ENCODE results near the gene ADGRB2.

The ADGRB2 gene

DNA sequence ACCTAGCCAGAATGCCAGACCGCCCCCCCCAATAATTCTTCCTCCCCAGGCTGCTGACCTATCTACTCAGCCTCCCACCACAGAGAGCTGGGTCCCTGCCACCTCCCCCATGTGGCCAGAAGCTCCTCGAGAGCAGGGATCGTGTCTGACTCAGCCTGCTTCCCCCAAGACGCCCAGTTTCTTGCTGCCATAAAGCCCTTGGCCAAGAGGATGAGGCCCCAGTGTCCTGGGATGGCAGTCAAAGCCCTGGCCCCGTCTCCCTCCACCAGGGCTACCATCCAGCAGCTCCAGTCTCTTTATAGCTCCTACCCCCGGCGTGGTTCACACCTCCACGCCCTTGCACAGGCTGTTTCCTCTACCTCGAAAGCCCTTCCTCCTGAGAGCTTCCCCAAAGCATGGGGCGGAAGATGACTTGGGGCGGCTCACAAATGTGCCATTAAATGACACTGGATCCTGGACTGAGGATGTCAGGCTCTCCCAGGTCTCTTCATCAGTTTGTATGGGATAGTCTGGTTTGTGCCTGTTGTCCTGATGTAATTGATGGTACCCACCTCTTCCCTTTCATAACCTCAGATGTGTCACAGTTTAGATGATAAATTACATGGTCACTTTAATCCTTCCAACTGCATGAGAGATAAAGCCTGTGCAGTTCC is 13.2 kb downstream of the ADGRB2 start:
- DNase-seq (ENCODE audit: extremely low read depth in 1 of 2, low read depth in 1 of 2) = no peak

DNA sequence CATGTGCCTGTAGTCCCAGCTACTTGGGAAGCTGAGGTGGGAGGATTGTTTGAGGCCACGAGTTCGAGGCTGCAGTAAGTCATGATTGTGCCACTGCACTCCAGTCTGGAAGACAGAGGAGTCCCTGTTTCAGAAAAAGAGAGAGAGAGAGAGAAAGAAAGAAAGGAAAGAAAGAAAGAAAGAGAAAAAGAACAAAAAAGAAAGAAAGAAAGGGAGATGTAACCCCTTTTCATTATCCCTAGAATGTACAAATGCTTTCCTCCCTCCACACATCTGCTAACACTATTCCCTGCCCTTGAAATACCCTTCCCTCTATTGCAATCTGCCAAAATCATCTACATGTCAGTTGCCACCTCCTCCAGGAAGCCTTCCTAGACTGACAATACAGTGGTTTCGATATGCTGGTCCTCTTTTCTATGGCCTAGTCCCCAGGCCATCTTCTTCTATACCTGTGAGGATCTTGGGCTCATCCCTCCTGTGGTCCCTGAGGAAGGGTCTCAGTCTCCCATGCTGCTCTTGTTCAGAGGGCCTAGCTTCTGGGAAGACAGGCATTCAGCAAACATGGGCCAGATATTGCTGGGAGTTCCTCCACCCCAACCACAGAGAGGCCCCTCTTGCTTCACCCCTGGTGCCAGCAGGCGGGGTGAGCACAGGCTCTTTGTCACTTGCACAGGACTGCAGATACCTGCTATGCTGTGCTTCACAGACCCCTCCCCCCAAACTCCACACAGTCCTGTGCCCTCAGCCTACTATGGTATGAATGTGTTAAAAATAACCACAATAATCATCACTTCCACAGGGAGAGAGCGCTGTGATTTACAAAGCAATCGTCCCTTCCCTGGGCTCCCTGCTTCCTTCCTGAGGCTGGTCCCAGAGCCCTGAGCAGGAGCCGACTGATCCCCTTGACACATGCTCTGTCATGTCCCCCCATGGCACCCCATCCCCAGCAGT is 14.1 kb downstream of the ADGRB2 start:
- DNase-seq (ENCODE audit: extremely low read depth in 1 of 2, low read depth in 1 of 2) = no peak

DNA sequence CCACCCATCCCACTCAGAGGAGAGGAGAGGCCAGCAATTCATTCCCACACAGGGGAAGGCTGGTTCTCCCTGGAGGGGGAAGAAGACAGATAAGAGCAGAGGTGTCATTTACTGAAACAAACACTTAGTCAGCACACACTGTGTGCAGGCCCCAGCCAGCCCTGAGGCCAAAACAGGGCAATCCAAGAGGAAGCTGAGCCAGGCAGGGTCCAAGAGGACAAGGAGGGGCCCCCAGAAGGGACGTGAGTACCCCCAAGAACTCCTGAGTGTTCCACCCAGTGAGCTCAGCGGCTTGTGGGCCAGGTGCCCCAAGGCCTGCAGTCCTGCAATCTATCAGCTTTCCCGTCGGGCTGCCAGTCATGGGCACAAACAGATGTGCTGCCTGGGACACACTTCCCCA is 15.8 kb downstream of the ADGRB2 start:
- DNase-seq (ENCODE audit: extremely low read depth in 1 of 2, low read depth in 1 of 2) = no peak

DNA sequence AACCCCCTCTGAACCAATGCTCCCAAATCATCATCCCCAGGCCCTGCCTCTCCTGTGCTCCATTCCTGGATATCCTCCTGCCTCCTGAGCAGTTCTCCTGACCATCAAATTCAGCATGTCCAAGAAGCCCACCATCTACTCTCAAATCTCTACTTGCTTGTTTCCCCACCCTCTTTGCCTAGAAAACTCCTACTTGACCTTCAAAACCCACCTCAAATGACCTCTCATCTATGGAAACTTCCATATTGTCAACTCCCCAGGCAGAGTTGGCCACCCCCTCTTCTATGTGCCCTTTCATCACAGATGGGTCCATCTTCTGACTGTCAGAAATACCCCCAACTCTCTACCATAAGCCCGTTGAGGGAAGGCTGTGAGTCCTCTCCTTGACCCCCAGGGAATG is 16.8 kb downstream of the ADGRB2 start:
- DNase-seq (ENCODE audit: extremely low read depth in 1 of 2, low read depth in 1 of 2) = no peak

DNA sequence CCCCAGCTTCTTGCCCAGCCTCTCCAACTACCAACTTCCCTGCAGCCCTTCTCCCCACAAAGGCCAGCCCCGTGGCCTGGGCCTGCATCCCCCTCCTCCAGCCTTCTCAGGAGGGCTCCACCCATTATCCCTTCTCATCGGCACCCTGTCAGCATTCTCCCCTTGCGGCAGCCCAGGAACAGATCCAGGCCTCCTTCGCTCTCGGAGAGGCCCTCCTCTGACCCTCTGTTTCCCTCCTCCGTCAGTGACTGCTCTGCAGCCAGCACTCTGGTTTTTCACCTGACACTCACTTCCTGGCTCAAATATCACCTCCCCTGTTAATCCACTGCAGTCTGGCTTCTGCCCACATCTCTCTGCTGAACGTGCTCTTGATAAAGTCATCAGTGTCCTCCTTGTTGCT is 17.5 kb downstream of the ADGRB2 start:
- no peak for DNase-seq (ENCODE audit: extremely low read depth in 1 of 2, low read depth in 1 of 2)

DNA sequence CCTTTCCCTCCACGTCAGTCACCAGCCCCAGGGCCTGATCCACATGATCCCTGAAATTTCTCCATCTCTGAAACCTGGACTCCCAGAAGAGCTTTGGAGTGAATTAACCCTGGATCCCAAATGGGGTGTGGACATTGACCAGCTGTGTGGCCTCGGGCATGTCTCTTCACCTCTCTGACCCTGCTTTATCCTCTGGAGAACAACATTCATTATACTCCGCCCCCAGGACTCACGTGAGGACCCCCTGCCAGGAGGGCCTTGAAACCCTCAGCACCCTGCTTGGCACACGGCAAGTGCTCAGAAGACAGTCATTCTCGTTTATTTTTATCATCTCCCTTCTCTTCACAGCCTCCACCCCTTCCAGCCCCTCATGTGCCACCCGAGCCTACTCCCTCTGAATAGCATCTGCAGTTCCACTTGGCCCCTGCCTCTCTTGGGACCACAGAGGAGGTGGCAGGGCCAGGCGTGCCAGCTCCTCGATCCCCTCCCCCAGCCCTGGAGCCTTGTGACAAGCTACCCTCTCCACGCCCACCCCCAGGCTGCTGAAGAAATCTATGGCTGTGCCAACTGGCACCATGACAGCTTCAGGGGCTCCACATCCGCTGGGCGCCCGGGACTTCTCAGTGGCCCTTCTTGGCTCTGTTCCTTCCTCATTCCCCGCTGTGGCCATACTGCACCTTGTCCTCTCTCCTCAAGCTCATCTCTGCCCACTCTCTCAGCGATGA is 18.0 kb downstream of the ADGRB2 start:
- no peak for DNase-seq (ENCODE audit: extremely low read depth in 1 of 2, low read depth in 1 of 2)

DNA sequence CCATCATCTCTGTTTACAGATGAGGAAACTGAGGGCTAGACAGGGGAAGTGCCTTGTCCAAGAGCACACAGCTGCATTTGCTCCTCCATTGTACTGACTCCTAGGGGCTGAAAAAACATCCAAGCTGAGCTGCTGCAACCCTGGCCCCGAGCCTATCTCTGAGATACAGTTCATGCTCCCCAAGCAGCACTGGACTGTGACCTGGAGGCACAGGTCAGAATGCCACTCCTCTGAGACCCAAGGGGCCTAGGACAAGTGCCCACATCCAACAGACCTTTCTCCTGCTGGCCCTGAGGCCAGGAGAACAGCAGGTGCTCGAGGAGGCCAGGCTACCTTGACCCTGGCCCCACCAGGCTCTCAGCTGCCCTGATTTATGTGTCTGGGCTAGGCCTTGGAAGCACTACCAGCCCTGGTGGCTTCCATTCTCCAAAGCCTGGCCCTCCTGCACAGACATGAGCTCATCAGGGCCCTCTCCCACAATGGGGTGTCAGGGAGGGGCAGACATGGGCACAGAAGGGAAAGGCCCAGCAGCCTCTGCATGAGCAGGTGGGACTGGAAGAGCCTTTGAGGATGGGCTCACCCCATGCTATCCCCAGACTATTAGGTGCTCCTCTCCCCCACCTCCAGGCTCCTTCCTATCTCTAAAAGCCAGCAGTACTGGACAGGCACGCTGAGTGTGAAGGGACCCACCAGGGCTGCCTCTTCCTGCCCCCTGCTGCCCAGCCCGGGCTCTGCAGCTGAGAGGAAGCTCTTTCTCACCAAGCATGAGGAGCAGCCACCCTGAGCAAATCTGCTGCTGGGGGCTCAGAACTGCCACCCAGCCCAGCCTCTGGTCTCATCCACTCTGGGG is 18.8 kb downstream of the ADGRB2 start:
- DNase-seq (ENCODE audit: extremely low read depth in 1 of 2, low read depth in 1 of 2) = peak in 1 of 2 donors; percentile 29

DNA sequence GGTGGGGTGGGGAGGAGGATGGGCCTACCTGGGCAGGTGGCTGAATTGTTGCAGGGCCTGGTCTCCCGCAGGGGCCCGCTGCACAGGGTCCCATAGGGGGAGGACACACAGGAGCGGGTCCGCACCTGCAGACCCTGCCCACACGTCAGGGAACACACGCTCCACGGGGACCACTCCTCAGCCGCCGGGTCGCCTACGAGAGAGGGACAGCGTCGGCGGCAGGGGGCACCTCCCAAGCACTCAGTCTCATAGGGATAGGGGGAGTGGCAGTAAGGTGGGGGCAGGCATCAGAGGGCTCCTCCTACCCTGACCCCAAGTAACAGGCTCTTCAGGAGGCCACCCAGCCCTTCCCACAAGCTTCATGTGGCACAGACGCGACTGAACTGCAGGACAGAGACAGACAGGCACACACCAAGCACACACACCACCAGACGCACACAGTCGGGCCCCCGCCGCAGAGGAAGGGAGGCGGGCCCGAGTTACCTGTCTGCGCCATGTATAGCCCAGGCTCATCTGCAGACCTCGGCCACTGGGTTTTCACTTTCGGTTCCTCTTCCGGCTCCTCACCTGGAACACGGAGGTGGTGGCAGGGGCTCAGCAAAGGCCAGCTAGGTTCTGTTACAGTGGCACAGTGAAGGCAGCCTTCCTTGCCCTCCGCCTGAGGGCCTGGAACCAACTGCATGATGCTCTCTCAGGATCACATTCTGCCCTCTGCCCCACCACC is 19.8 kb downstream of the ADGRB2 start:
- no peak for DNase-seq (ENCODE audit: extremely low read depth in 1 of 2, low read depth in 1 of 2)

DNA sequence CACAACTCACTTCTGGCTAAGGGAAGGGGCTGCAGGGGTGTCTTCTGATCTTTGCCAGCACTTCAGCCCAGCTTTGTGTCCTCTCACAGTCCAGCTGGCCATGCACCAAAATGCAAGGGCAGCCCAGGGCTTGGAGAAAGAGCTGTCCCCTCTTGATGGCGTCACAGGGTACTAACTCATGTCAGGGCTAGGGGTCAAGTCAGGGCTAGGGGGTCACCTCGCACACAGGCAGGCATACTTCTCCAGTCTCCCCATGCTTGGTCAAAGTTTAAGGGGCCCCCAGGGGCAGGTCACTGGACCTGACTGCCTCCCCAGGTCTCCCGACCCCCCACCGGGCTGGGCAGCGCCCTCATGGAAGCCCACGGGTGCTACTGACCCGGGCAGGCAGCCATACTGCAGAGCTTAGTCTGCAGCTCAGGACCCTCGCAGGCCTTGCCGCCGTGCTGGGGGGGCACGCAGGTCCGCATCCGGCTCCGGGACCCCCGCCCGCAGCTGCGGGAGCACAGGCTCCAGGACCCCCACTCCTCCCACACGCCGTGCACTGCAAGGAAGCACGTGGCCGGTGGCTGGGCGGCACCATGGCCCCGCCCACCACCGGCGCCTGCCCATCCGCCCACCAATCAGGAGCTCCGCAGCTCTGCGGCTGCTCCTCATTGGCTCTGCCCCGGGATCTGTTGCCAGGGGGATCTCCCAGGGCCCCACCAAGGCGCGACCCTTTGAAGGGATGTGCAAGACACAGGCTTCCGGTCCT is 21.5 kb downstream of the ADGRB2 start:
- no peak for DNase-seq (ENCODE audit: extremely low read depth in 1 of 2, low read depth in 1 of 2)

DNA sequence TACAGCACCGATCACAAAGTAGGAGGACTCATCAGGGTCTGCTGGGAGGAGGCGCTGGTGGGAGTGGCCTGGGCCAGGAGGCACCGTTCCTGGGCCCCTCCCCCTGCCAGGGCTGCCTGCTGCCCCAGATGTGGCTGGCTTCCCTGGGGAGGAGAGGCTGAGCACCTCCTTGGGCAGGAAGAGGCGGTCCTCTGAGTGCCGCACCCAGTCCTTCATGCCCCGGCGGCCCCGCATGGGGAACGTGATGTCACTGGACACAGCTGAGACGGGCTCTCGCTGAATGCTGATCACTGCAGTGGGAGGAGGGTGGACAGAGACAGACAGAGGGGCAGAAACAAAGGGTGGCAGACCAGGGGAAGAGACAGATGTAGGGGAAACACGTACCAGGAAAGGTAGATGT is 24.8 kb downstream of the ADGRB2 start:
- DNase-seq (ENCODE audit: extremely low read depth in 1 of 2, low read depth in 1 of 2) = peak in 1 of 2 donors; percentile 47

DNA sequence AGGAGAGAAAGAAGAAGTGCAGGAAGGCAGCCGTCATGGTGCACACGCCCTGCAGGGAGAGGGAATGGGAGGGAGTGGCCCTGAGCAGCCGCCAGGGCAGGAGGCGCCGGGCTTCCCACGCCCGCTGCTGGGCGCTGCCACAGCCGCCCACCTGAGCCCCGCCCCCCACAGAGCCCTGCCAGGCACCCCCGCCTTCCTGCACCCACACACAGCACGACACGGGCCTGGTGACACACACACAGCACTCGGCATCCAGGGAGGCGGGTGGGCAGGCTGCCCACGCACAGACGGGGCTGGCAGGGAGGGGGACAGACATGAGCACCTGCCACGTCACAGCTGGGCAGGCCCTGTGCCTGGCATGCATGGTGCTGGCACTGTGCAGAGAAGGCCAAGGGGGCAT is 27.5 kb downstream of the ADGRB2 start:
- no peak for DNase-seq (ENCODE audit: extremely low read depth in 1 of 2, low read depth in 1 of 2)

DNA sequence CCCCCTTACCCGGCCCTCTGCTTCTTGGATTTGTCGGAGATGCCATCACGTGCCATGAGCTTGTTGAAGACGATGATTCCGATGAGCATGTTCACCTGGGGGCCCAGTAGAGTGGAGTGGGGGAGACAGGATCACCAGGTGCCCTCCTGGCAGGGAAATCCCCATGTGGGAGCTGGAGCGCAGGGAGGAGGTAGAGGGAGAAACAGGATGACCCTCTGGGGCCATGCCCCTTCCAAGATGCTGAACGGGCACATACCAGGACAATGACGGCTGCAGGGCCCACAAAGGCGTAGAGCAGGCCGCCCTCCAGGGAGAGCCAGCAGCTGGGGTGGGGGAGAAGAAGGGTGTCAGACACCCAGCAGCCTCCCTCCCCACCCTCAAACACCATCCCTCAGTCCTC is 28.6 kb downstream of the ADGRB2 start:
- DNase-seq (ENCODE audit: extremely low read depth in 1 of 2, low read depth in 1 of 2) = no peak

DNA sequence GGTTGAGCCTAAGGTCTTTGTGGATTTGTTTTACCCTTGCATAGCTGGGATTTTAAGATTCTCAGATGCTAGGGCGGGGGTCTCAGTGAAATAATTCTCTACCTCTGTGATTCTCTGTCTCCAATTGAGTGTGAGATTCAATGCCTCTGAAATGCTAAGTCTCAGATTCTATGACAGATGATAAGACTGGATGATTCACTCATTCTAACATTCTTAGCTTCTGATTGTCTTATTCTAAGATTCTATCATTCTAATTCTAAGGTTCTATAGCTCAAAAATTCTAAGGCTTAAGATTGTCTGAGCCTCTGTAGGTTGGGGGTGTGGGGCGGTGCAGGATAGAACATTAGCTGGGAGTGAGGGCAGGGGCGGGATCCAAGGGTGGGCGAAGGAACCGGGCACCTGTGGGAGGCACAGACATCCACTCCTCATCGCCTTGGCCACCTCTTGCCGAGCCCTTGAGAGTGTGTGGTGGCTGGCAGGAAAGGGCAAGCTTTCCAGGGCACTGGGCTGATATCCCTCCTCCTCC is 29.5 kb downstream of the ADGRB2 start:
- DNase-seq (ENCODE audit: extremely low read depth in 1 of 2, low read depth in 1 of 2) = no peak

DNA sequence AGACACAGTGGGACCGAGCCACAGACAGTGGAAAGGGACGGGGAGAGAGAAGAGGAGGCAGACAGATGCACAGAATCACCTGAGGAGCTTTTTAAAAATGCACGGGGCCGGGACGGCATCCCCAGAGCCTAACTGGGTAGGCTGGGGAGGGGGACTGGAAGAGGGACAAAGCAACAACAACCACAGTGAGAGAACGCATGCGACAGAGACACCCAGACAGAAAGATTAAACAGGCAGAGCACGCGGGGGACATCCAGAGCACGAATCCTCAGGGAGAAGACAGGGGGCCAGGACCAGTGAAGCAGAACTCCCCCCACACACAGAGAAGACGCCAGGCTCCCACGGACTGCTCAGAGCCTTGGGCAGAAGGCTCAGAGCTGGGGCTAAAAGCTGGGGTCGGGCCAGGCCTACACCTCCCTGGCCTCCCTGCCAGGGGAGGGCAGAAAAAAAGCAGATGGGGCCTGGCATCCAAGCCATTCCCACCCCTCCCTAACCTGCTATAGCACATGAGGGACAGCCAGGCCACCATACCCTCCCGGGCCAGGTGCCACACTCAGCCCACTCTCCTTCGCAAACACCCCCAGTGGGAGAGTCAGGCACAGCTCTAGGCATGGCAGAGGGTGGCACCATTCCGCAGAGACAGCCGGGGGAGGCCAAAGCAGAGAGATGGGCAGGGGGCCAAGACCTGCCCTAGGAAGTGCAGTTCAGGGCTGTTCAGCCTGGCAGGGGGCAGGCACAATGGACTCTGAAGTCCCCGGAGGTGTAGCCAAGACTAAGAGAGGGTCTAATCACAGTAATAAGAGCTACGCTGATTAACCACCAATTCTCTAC is 30.5 kb downstream of the ADGRB2 start:
- DNase-seq (ENCODE audit: extremely low read depth in 1 of 2, low read depth in 1 of 2) = no peak

DNA sequence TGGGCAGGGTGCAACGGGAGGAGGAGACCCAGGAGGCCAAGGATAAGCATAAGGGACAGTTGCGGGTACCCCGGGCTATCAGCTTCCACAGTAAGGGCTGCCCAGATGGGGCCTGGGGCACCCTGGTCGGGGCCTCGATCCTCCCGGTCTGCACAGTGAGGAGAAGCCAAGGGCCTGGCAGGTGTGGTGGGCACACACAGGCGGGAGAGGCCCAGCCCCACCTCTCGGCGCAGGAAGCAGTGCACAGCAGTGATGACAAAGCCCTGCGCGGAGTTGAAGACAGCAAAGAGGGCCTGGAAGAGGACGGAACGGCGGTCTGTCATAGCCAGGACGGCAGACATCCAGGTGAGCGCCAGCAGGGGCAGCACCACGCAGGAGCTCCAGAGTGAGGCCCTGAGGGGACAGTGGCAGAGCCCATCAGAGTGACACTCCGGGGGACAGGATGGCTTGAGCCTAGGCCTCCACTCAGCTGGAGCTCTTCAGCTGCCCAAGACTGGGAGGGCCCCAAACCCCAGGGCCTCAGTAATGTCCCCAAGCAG is 31.3 kb downstream of the ADGRB2 start:
- DNase-seq (ENCODE audit: extremely low read depth in 1 of 2, low read depth in 1 of 2) = no peak

DNA sequence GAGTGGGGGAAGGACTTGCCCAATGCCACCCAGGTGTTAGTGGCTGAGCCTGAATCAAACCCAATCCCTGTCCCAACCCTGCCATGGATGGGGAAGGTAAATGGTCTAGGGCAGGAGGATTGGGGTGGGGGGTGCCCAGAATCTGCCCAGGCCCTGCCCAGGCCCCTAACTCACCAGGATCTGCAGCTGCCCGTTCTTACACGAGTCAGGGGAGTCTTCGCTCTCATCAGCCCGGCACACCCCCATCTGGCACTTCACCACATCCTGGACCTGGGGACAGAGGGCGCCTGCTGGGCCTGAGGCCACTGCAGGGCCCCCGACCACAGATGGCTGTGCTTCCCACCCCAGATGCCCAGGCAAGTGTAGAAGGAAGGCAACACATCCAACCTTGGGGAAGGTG is 31.8 kb downstream of the ADGRB2 start:
- no peak for DNase-seq (ENCODE audit: extremely low read depth in 1 of 2, low read depth in 1 of 2)

DNA sequence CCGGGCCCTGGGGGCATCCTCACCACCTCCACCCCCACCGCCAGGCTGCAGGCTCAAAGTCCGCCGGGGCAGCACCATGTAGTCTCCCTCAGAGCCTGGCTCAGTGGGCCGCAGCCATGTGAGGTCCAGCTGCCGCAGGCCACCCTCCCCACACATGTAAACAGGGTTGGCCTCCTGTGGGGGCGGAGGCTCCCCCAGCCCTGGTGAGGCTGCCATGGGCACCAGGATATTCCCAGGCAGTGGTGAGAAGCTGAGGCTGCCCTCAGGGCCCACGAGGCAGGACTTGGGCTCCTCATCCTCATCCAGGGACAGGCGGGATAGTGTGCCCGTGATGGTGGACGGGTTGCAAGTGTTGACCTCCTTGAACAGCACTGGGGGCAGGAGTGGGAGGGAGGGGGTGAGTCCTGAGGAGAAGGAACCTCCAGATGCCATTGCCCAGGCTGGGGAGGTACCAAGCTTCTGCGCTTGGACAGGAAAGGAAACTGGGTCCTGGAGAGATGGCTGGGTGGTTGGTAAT is 33.0 kb downstream of the ADGRB2 start:
- no peak for DNase-seq (ENCODE audit: extremely low read depth in 1 of 2, low read depth in 1 of 2)

Measured in stimulated activated CD8-positive, alpha-beta memory T cell treated with anti-CD3 and anti-CD28 coated beads, Interleukin-7, amount 100 ng/mL, for 48 hours (primary cell).